Loucy (cell line): ENCODE measurements around the gene DPAGT1.

Source experiments
- CTCF ChIP-seq: fragments of 200-600 bp; sonication (generic); conservative IDR thresholded peaks from 2 replicates; pipeline ENCODE4 v1.5.1; 2014; ENCODE audit warnings: mild to moderate bottlenecking, antibody characterized with exemption, low read length
- EZH2phosphoT487 ChIP-seq: fragments of 200-600 bp; IDR thresholded peaks from 2 replicates; pipeline ENCODE4 v1.6.1; 2018; ENCODE audit warnings: antibody characterized with exemption, mild to moderate bottlenecking, moderate library complexity, borderline replicate concordance

- no peak for TF ChIP-seq CTCF
- TF ChIP-seq EZH2phosphoT487: no peak
Measured at GRCh38 chr11:119118946-119119345, 17.3 kb upstream of the DPAGT1 start.
